ENCODE data around the gene ITPRIPL1.

ITPRIPL1 gene

DNA sequence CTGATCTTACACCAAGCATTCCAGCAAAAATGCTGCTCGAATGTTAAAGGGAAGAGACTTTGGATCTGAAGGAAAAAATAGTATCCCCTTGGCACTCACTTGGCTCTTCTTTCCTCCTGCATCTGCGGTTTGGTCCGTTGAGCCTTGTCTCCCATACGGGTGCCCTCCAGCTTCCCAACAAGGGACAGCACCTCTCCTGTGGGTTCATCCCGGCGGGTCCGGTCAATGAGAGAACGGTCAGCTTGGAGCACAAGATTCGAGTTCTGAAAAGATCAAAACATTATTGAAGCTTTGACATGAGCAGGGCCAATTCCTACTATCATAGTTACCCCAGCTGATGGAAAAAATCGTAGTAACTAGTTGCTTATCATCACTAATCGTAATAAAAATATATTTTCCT, 20.5 kb upstream of the ITPRIPL1 start:
- DNase-seq (ENCODE audit: insufficient read length, low spot score) (no peak), FAIRE-seq (no peak)
- TF ChIP-seq, protein P1, sequence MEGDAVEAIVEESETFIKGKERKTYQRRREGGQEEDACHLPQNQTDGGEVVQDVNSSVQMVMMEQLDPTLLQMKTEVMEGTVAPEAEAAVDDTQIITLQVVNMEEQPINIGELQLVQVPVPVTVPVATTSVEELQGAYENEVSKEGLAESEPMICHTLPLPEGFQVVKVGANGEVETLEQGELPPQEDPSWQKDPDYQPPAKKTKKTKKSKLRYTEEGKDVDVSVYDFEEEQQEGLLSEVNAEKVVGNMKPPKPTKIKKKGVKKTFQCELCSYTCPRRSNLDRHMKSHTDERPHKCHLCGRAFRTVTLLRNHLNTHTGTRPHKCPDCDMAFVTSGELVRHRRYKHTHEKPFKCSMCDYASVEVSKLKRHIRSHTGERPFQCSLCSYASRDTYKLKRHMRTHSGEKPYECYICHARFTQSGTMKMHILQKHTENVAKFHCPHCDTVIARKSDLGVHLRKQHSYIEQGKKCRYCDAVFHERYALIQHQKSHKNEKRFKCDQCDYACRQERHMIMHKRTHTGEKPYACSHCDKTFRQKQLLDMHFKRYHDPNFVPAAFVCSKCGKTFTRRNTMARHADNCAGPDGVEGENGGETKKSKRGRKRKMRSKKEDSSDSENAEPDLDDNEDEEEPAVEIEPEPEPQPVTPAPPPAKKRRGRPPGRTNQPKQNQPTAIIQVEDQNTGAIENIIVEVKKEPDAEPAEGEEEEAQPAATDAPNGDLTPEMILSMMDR (IDR thresholded peaks at IDR 0.05; ENCODE audit: insufficient read depth, missing control alignments), result no peak

GRCh38 chr2:96305091-96305978, 19.8 kb upstream of the ITPRIPL1 start, which contains the start of gene SNRNP200:
Gene SNRNP200, minus strand, starts transcription at chr2:96305546. Its CDS starts 109 bp downstream, at chr2:96305437.
- TF ChIP-seq, protein P1 (IDR thresholded peaks at IDR 0.05; ENCODE audit: insufficient read depth, missing control alignments), result no peak
- FAIRE-seq, result no peak
- DNase-seq (ENCODE audit: insufficient read length, low spot score), result peak; percentile 50

GRCh38 chr2:96305979-96306308, 19.2 kb upstream of the ITPRIPL1 start:
- FAIRE-seq, result no peak
- TF ChIP-seq, protein P1 (IDR thresholded peaks at IDR 0.05; ENCODE audit: insufficient read depth, missing control alignments), result no peak
- DNase-seq (ENCODE audit: insufficient read length, low spot score), result no peak

DNA sequence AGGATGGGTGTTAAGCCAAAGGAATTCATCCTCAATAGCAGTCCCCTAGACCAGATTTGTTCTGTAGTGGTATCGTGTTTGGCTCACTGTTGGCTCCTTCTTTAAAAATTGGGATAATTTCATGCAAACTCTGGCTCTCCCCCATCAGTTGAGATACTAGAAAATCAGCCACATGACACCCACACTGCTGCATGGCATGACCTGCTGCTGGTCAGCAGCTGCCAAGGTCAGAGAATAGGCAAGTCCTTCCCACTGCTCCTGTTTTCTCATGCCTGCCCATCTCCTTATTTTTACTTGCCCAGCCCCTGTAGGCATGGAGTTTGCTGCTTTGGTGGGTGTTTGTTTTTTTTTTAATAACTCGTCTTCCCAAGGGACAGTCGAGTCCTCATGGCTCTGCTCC, 18.7 kb upstream of the ITPRIPL1 start:
- FAIRE-seq (no peak), DNase-seq (ENCODE audit: insufficient read length, low spot score) (no peak)
- TF ChIP-seq, protein P1 (IDR thresholded peaks at IDR 0.05; ENCODE audit: insufficient read depth, missing control alignments), result no peak

GRCh38 chr2:96308248-96308647, 16.9 kb upstream of the ITPRIPL1 start:
- FAIRE-seq (no peak), DNase-seq (ENCODE audit: insufficient read length, low spot score) (no peak)
- TF ChIP-seq, protein P1 (IDR thresholded peaks at IDR 0.05; ENCODE audit: insufficient read depth, missing control alignments), result no peak

DNA sequence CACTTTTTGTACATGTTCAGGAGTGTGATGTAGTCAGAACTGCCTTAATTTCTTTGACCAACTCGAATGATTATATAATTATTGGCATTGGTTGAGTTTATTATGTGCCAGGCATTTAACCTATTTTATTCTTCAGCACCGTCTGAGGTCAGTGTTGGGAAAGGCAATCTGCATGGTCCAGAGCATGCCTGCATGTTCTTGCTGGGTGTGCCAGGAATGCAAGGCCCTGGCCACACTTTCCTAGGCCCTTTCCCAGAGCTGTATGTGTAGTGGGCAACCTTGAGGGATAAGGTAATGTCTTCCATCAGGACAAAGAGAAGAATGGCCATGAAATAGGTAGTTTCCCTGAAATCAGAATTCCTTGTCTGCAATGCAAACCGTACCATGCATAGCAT, 10.1 kb upstream of the ITPRIPL1 start:
- DNase-seq (ENCODE audit: insufficient read length, low spot score), result no peak
- no peak for FAIRE-seq
- TF ChIP-seq, protein P1 (IDR thresholded peaks at IDR 0.05; ENCODE audit: insufficient read depth, missing control alignments), result no peak

GRCh38 chr2:96315400-96316071, 9.6 kb upstream of the ITPRIPL1 start:
- DNase-seq (ENCODE audit: insufficient read length, low spot score), result no peak
- FAIRE-seq, result no peak
- TF ChIP-seq, protein P1 (IDR thresholded peaks at IDR 0.05; ENCODE audit: insufficient read depth, missing control alignments), result no peak

Measured in D721Med (cell line).